Measurements from ENCODE around the gene PHKA2. TPM values are rescaled to one million over a fixed set of nuclear protein-coding genes. Genes with fewer than 3 reads are reported as not detected.

Gene PHKA2
- total RNA-seq, 1 donor from 2014 or later = 18.1 TPM

DNA sequence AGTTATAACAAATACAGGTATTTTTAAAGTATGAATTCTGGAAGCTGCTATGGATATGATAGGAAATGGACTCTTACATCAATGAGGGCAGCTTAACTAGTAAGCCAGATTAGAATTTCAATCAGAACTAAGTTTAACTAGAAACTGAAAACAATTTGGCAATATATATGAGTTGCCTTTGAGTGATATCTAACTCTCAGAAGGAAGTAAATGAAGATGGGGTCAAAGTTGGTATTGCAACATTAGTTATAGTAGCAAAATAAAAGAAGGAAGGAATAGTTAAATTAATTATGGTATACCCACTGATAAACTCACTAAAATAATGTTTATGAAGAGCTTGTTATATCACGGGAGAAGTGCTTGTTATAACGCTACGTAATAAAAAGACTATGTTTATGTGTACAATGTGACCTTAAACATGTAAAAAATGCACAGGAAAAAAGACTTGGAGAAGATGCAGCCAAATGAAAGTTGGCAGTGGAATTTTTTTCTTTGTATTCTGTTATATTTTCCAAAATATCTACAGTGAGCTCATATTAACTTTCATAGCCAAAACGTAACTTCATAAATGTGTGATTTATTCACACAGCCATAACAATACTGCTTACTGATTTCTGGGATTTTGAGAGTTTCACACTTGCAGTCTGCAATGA lies 34.5 kb downstream of the PHKA2 start:
- H3K36me3 ChIP-seq (ENCODE audit: control insufficient read depth, insufficient read depth, low read length) = no peaks in the 10 kb centered on the region
- H3K27me3 ChIP-seq (ENCODE audit: control insufficient read depth, insufficient read depth, low read length) = no peaks in the 10 kb centered on the region
- H3K4me3 ChIP-seq (ENCODE audit: low read depth, low read length) = no peak overlapping the region
- TF ChIP-seq, protein P1, sequence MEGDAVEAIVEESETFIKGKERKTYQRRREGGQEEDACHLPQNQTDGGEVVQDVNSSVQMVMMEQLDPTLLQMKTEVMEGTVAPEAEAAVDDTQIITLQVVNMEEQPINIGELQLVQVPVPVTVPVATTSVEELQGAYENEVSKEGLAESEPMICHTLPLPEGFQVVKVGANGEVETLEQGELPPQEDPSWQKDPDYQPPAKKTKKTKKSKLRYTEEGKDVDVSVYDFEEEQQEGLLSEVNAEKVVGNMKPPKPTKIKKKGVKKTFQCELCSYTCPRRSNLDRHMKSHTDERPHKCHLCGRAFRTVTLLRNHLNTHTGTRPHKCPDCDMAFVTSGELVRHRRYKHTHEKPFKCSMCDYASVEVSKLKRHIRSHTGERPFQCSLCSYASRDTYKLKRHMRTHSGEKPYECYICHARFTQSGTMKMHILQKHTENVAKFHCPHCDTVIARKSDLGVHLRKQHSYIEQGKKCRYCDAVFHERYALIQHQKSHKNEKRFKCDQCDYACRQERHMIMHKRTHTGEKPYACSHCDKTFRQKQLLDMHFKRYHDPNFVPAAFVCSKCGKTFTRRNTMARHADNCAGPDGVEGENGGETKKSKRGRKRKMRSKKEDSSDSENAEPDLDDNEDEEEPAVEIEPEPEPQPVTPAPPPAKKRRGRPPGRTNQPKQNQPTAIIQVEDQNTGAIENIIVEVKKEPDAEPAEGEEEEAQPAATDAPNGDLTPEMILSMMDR (IDR thresholded peaks at IDR 0.05; ENCODE audit: insufficient read depth, low read length, poor library complexity, severe bottlenecking) = no peak
- no peak for DNase-seq (ENCODE audit: low read depth)

DNA sequence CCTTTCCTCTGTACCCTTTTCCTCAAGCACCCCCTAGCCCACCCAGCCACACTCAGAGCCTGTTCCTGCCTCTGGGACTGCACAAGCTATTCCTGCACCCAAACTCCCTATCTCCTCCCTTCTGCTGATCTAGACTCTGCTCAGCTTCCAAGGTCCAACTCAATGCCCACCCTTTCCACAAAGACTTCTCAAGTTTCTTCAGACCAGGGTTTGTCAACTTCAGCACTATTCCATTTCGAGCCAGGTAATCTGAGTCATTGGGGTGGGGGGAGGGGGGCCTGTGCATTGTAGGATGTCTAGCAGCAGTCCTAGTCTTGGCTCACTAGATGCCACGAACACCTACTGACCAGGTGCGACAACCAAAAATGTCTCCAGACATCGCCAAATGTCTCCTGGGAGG lies 37.3 kb downstream of the PHKA2 start:
- no peak overlapping the region for H3K4me3 ChIP-seq (ENCODE audit: low read depth, low read length)
- no peak for DNase-seq (ENCODE audit: low read depth)
- TF ChIP-seq, protein P1 (IDR thresholded peaks at IDR 0.05; ENCODE audit: insufficient read depth, low read length, poor library complexity, severe bottlenecking) = no peak
- no peaks in the 10 kb centered on the region for H3K36me3 ChIP-seq (ENCODE audit: control insufficient read depth, insufficient read depth, low read length)
- no peaks in the 10 kb centered on the region for H3K27me3 ChIP-seq (ENCODE audit: control insufficient read depth, insufficient read depth, low read length)

DNA sequence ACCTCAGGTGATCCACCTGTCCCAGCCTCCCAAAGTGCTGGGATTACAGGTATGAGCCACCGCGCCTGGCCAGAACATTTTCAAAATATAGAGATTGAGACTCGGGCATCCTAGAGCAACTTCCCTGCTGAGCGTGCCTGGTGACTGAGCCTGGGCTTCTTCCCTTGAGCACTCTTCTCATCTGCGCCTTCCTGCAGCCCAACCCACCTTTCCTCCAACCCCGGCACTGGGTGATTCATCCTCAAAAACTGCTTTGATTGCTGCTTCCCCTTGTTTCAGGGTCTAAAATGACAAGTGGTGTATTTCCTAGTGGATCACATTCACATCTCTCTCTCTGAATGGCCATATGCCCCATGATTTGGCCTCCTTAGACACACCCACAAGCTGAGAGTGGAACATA lies 37.8 kb downstream of the PHKA2 start:
- Histone ChIP-seq H3K4me3 (ENCODE audit: low read depth, low read length) (no peak overlapping the region), H3K27me3 (ENCODE audit: control insufficient read depth, insufficient read depth, low read length) (no peaks in the 10 kb centered on the region), H3K36me3 (ENCODE audit: control insufficient read depth, insufficient read depth, low read length) (no peaks in the 10 kb centered on the region)
- DNase-seq (ENCODE audit: low read depth) = no peak
- TF ChIP-seq, protein P1 (IDR thresholded peaks at IDR 0.05; ENCODE audit: insufficient read depth, low read length, poor library complexity, severe bottlenecking) = no peak

DNA sequence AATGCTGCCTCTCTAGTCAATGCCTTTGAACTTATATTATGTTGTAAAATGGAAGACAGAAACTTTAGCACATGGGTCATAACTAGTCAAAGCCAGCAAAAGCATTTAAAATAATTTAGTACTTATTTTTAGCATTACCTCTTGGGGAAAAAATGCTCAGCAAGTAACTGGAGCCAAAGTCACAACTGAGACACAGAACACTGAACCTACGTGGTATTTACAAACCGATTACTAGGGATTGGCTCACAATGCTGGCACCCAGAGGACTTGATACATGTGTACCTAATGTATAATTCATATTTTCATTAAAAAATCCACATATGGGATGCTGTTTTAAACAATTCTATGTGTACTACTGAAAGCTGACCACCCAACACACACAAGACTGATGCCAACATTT lies 38.4 kb downstream of the PHKA2 start:
- Histone ChIP-seq H3K27me3 (ENCODE audit: control insufficient read depth, insufficient read depth, low read length) (no peaks in the 10 kb centered on the region), H3K4me3 (ENCODE audit: low read depth, low read length) (no peak overlapping the region), H3K36me3 (ENCODE audit: control insufficient read depth, insufficient read depth, low read length) (no peaks in the 10 kb centered on the region)
- no peak for DNase-seq (ENCODE audit: low read depth)
- TF ChIP-seq, protein P1 (IDR thresholded peaks at IDR 0.05; ENCODE audit: insufficient read depth, low read length, poor library complexity, severe bottlenecking) = no peak

DNA sequence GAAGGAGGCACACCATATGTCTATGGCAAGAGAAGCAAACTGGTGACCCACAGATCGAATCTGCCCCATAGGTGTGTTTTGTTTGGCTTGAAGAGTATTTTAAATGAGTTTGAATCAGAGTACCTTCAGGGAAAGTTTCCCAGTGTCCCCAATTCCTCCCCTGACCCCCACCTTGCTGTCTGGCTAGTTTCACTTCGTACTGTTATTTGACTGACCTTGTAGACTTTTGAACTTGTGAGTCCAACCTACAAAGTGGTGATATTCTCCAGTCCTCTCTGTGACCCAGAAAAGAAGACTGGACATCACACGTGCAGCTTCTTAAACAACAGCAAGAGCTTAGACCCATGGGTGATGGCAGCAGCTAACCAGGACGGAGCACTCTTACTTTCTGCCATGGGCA lies 39.4 kb downstream of the PHKA2 start:
- TF ChIP-seq, protein P1 (IDR thresholded peaks at IDR 0.05; ENCODE audit: insufficient read depth, low read length, poor library complexity, severe bottlenecking) = no peak
- Histone ChIP-seq H3K36me3 (ENCODE audit: control insufficient read depth, insufficient read depth, low read length) (no peaks in the 10 kb centered on the region), H3K4me3 (ENCODE audit: low read depth, low read length) (no peak overlapping the region), H3K27me3 (ENCODE audit: control insufficient read depth, insufficient read depth, low read length) (no peaks in the 10 kb centered on the region)
- DNase-seq (ENCODE audit: low read depth) = no peak

DNA sequence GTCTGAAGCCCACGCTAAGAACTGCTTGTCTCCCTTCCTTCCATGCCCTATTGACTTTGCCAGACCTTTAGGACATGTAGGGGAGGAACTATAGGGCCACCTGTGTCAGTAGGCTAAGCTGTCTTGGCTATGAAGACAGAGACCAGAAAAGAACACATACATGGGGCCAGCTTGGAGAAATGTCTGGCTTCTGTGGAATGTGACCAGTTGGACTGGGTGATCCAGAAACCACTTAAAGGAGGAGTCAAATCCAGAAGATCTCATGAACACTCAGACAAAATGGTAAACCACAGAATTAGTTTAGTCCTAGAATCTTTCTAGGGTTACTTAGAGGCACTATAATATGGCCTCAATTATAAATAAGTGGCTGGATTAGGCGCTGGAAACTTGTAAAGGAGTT lies 42.0 kb downstream of the PHKA2 start:
- TF ChIP-seq, protein P1 (IDR thresholded peaks at IDR 0.05; ENCODE audit: insufficient read depth, low read length, poor library complexity, severe bottlenecking) = no peak
- no peaks in the 10 kb centered on the region for H3K27me3 ChIP-seq (ENCODE audit: control insufficient read depth, insufficient read depth, low read length)
- no peak overlapping the region for H3K4me3 ChIP-seq (ENCODE audit: low read depth, low read length)
- H3K36me3 ChIP-seq (ENCODE audit: control insufficient read depth, insufficient read depth, low read length) = no peaks in the 10 kb centered on the region
- no peak for DNase-seq (ENCODE audit: low read depth)

Data from kidney epithelial cell (primary cell).